Measurements from ENCODE around the gene ADGRB3.

DNA sequence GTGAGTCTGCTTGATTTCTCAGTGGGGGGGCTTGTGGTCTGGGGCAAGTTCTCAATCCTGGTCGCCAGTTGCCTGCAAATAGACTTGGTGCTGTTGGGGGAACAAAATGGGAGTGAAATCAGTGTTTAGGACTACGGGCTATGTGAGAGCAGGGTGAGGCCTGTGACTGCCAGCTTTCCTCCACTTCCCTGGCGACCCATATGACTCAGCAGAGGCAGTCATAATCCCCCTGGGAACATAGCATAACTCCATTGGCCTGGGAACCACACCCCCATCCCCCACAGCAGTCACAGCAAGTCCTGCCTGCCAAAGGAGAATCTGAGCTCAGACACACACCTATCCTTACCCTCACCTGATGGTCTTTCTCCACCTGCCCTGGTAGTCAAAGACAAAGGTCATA lies 773.8 kb downstream of the ADGRB3 start:
- TF ChIP-seq EZH2 (IDR thresholded peaks at IDR 0.05; ENCODE audit: insufficient read depth, poor library complexity, severe bottlenecking) (no peak), EZH2phosphoT487 (IDR thresholded peaks at IDR 0.05; ENCODE audit: insufficient read depth, low read depth) (no peak)
